Endothelial cell of umbilical vein (primary cell): ENCODE measurements around the gene KRTAP4-8. TPM values are rescaled to one million over a fixed set of nuclear protein-coding genes. Genes with fewer than 3 reads are reported as not detected.
"Not testable (repeated sequence)": the region's sequence is repeated elsewhere in the genome, so short reads cannot be mapped to it uniquely, and the experiment has no call there.

Experiments used
- BruUV-seq: library from RNA; stranded (reverse); fragments of 400-500 nt; replicated peaks from 2 replicates; lab custom pipeline; 2021; lab: Mats Ljungman, UMichigan
- CTCF ChIA-PET: fragments of 300-600, 350-600 bp; sonication (Branson Sonifier 250); formaldehyde crosslinking; loops from one replicate; lab custom pipeline; 2021; ENCODE audit warnings: antibody characterized with exemption, inconsistent platforms; lab: Charles Lee
- POLR2A ChIA-PET: fragments of 300-600, 350-600 bp; sonication (Branson Sonifier 250); formaldehyde crosslinking; loops from one replicate; lab custom pipeline; 2021; ENCODE audit warnings: antibody characterized with exemption, inconsistent platforms; lab: Charles Lee
- DNase-seq: peaks from one replicate; pipeline ENCODE4 v3.0.0-alpha.2; 2011; ENCODE audit warnings: low read depth, low spot score
- FAIRE-seq: peaks from 2 replicates; lab custom pipeline; 2011; peaks lifted over from hg19 to GRCh38; lab: Jason Lieb, UNC
- H2AFZ ChIP-seq: 2 replicates; pipeline ENCODE4 v1.6.0; 2012; ENCODE audit warnings: low read depth, low read length, control low read depth, inconsistent platforms
- H3K27ac ChIP-seq: 2 replicates; pipeline ENCODE4 v1.5.1; 2011; ENCODE audit warnings: low read depth, mild to moderate bottlenecking, control low read depth, low read length, moderate library complexity; ENCODE audit not compliant: insufficient read depth
- H3K27me3 ChIP-seq, 2 experiments: 2 replicates each; pipeline versions ENCODE4 v1.6.0 to v1.6.1; 2011; ENCODE audit warnings: low read length in 2 of 2, mixed read lengths in 1 of 2; ENCODE audit not compliant: control insufficient read depth in 2 of 2, insufficient read depth in 2 of 2
- H3K36me3 ChIP-seq, 2 experiments: 2 replicates in 1 of 2; 3 replicates in 1 of 2; pipeline ENCODE4 v1.5.1; 2011; ENCODE audit warnings: low read length in 2 of 2, mild to moderate bottlenecking in 1 of 2, moderate library complexity in 1 of 2; ENCODE audit not compliant: control insufficient read depth in 2 of 2, insufficient read depth in 2 of 2; ENCODE audit errors: extremely low read depth in 1 of 2
- H3K4me1 ChIP-seq: 3 replicates; pipeline ENCODE4 v1.5.1; 2011; ENCODE audit warnings: mild to moderate bottlenecking, low read length; ENCODE audit not compliant: control insufficient read depth, insufficient read depth; ENCODE audit errors: extremely low read depth
- H3K4me2 ChIP-seq: 2 replicates; pipeline ENCODE4 v1.6.1; 2011; ENCODE audit warnings: low read length, control low read depth, mixed read lengths; ENCODE audit not compliant: insufficient read depth
- H3K4me3 ChIP-seq, 3 experiments: fragments of 200-600 bp in 1 of 3; sonication (generic), shearing (Covaris generic) in 1 of 3; replicated peaks in 1 of 3; 2 replicates each; pipeline ENCODE4 v1.5.1; 2011 to 2016; ENCODE audit warnings: control low read depth in 3 of 3, low read length in 3 of 3, mild to moderate bottlenecking in 2 of 3, inconsistent platforms in 1 of 3, low read depth in 1 of 3, moderate library complexity in 1 of 3; ENCODE audit not compliant: insufficient read depth in 1 of 3
- H3K79me2 ChIP-seq: 2 replicates; pipeline ENCODE4 v1.6.0; 2012; ENCODE audit warnings: low read length, inconsistent platforms; ENCODE audit not compliant: control insufficient read depth, insufficient read depth
- H3K9ac ChIP-seq: replicated peaks from 2 replicates; pipeline ENCODE3; 2011; ENCODE audit warnings: low read length, control low read depth; ENCODE audit not compliant: insufficient read depth; ENCODE audit errors: extremely low read depth
- H3K9me1 ChIP-seq: replicated peaks from 3 replicates; pipeline ENCODE4 v1.6.0; 2011; ENCODE audit warnings: mild to moderate bottlenecking, low read length; ENCODE audit not compliant: control insufficient read depth, insufficient read depth; ENCODE audit errors: extremely low read depth
- H3K9me3 ChIP-seq: replicated peaks from 2 replicates; pipeline ENCODE4 v1.5.1; 2012; ENCODE audit warnings: low read length, inconsistent platforms; ENCODE audit not compliant: control insufficient read depth, insufficient read depth
- H4K20me1 ChIP-seq: replicated peaks from 2 replicates; pipeline ENCODE3; 2011; ENCODE audit warnings: mild to moderate bottlenecking, low read length; ENCODE audit not compliant: control insufficient read depth, insufficient read depth; ENCODE audit errors: extremely low read depth
- dilution Hi-C: fragments of 300-500 bp; cut with MboI; formaldehyde crosslinking; loops from one replicate; pipeline ENCODE4 v1.15.0; 2019; ENCODE audit warnings: low sequenced_read_pairs; ENCODE audit not compliant: extremely low pct_ligation_motif_present
- intact Hi-C: fragments of 100-400 bp; cut with micrococcal nuclease; formaldehyde crosslinking; loops from one replicate; pipeline ENCODE4 v1.10.0; 2022
- polyA plus RNA-seq, 4 experiments: library from polyadenylated mRNA; depleted of rRNA in 3 of 4; stranded (reverse) in 3 of 4; unstranded in 1 of 4; fragments of >200 nt; gene quantifications; 2 replicates each; pipeline versions ENCODE4 v1.2.1 to v1.2.3, GENCODE V29; 2011 to 2012; ENCODE audit warnings: missing spikeins in 1 of 4
- total RNA-seq: library from RNA; stranded (reverse); gene quantifications from 2 replicates; pipeline ENCODE4 v1.2.3, GENCODE V29; 2021

KRTAP4-8 gene
- total and polyA plus RNA-seq, 2 donors (not counting 3 experiments of a cell fraction or from before 2014, with no cell fraction given) = not detected

- H3K79me2 ChIP-seq, intact Hi-C loops, POLR2A ChIA-PET, H4K20me1 ChIP-seq, dilution Hi-C loops, CTCF ChIA-PET, H3K9ac ChIP-seq, BruUV-seq, H3K27ac ChIP-seq, H3K4me1 ChIP-seq, H3K27me3 ChIP-seq, H2AFZ ChIP-seq, H3K36me3 ChIP-seq, DNase-seq, H3K9me3 ChIP-seq, H3K4me2 ChIP-seq, H3K9me1 ChIP-seq, H3K4me3 ChIP-seq: not testable (repeated sequence)
- FAIRE-seq = peak; percentile 71
These were observed 9.1 kb downstream of the KRTAP4-8 start for GRCh38 chr17:41088760-41089352.

DNA sequence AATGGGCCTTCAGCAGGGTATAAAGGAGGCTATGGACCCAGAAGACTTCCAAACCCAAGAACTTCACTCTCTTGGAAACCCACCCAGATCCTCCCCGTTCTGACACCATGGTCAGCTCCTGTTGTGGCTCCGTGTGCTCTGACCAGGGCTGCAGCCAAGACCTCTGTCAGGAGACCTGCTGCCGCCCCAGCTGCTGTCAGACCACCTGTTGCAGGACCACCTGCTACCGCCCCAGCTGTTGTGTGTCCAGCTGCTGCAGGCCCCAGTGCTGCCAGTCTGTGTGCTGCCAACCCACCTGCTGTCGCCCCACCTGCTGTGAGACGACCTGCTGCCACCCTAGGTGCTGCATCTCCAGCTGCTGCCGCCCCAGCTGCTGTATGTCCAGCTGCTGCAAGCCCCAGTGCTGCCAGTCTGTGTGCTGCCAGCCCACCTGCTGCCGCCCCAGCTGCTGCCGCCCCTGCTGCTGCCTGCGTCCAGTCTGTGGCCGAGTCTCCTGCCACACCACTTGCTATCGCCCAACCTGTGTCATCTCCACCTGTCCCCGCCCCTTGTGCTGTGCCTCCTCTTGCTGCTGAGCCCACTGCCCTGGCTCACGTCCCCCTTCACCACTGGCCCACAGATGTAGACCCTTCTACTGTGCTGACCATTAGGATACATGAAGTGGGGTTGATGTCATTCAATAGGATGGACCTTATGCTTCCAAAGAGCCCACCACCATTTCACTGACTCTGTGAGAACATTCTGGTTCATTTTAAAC, 13.7 kb downstream of the KRTAP4-8 start, which contains the start of gene KRTAP4-7:
Gene KRTAP4-7 (plus strand): TSS at position 51 of the 757 bp plus-strand sequence. CDS start 57 bp downstream, at position 108.
- intact Hi-C loops, CTCF ChIA-PET, FAIRE-seq: not testable (repeated sequence)

More for the DNA sequence above, 13.7 kb downstream of the KRTAP4-8 start, which contains the start of gene KRTAP4-7:
- H3K4me1 ChIP-seq, POLR2A ChIA-PET, DNase-seq, H4K20me1 ChIP-seq, H3K9ac ChIP-seq, BruUV-seq, dilution Hi-C loops, H3K9me1 ChIP-seq, H3K27me3 ChIP-seq, H3K4me3 ChIP-seq, H3K27ac ChIP-seq, H3K36me3 ChIP-seq, H2AFZ ChIP-seq, H3K79me2 ChIP-seq, H3K9me3 ChIP-seq, H3K4me2 ChIP-seq: not testable (repeated sequence)
